ENCODE measurements around the gene LAMB1.

The LAMB1 gene

DNA sequence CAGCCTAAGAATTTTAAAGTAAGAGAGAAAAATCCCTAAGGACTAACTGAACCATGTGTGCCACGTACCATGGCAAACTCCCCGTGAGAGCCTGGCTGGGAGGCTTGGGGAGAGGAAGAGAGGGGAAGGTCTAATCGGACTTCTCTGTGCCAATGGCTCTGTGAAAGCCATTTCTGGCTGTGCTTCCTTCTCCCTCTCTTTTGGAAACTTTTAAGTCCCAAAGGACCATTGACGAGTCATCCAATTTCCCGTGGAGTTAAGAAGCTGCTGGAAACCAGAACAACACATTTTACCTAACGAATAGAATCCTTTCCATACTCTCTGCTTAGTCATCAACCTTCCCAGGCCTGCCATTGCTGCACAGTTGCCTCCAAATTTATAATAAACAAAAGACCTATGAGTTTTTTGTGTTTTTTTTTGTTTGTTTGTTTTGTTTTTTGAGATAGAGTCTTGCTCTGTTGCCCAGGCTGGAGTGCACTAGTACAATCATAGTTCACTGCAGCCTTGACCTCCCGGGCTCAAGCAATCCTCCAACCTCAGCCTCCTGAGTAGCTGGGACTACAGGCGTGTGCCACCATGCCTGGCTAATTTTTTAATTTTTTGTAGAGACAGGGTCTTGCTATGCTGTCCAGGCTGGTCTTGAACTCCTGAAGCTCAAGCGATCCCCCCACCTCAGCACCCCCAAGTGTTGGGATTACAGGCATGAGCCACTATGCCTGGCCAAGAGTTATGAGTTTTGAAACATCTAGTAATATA is 13.2 kb downstream of the LAMB1 start:
- Histone ChIP-seq H3K4me3 (peak overlapping the region; percentile 6), H3K27ac (peak overlapping the region in 1 of 2 donors; percentile 61)
- TF ChIP-seq, protein P1, sequence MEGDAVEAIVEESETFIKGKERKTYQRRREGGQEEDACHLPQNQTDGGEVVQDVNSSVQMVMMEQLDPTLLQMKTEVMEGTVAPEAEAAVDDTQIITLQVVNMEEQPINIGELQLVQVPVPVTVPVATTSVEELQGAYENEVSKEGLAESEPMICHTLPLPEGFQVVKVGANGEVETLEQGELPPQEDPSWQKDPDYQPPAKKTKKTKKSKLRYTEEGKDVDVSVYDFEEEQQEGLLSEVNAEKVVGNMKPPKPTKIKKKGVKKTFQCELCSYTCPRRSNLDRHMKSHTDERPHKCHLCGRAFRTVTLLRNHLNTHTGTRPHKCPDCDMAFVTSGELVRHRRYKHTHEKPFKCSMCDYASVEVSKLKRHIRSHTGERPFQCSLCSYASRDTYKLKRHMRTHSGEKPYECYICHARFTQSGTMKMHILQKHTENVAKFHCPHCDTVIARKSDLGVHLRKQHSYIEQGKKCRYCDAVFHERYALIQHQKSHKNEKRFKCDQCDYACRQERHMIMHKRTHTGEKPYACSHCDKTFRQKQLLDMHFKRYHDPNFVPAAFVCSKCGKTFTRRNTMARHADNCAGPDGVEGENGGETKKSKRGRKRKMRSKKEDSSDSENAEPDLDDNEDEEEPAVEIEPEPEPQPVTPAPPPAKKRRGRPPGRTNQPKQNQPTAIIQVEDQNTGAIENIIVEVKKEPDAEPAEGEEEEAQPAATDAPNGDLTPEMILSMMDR (IDR thresholded peaks at IDR 0.05): no peak
- no peak for DNase-seq (ENCODE audit: low spot score)

DNA sequence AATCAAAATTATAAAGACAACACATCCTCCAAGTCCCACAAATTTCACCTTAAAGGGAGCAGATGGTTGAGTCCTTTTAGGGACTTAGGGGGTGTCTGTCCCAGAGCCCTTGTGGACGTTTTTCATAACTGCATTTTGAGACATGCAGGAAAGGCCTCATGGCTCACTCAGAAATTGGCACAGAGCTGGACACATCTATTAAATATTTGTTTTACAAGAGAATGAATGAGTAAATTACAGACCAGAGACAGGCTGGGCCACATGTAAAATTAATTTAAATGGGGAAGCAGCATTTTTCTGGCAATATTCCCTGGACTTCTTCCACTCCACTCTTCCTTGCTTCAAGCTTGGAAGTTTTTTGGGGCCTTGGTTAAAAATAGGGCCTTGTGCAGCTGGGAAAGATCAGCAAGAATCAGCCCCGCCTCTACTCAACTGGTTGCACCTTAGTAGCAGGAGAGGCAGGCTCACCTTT is 20.0 kb downstream of the LAMB1 start:
- TF ChIP-seq, protein P1 (IDR thresholded peaks at IDR 0.05): no peak
- no peak for DNase-seq (ENCODE audit: low spot score)
- Histone ChIP-seq H3K4me3 (no peak overlapping the region), H3K27ac (no peak overlapping the region)

DNA sequence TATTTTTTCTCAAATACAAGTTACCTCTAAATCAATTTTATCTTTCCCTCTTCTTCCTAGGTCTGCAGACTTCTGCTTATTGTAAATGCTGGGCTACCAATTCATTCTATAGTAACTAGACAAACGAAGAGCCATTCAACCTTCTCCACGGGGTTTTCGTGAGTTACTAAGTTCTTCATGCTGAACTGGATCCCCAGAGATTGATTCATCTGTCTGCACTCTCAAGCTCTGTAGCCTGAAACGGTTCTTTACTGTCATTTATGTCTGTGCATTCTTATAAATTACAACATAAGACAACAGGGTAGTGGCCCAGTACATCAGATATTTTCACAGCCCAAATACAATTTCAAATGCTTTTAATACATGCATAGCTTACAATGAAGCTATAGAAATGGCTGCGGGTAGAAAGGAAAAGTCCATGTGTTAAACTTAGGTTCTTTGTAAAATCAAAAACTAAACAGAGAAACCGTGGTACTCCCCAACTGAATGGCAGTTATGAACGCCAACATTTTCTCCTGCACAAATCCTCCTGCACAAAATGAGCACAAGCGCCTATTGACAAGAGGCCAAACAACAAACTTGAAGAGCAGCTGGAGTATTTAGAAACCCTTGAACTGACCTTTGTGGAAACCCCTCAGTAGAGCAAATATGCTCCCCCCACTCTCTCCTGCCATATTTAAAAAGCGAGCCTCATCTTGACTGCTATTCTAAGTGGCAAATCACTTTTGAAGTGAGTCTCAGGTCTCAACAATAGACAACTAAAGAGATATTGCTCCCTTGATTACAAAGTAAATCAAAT is 20.7 kb downstream of the LAMB1 start:
- TF ChIP-seq, protein P1 (IDR thresholded peaks at IDR 0.05): no peak
- no peak for DNase-seq (ENCODE audit: low spot score)
- Histone ChIP-seq H3K27ac (no peak overlapping the region), H3K4me3 (no peak overlapping the region)

DNA sequence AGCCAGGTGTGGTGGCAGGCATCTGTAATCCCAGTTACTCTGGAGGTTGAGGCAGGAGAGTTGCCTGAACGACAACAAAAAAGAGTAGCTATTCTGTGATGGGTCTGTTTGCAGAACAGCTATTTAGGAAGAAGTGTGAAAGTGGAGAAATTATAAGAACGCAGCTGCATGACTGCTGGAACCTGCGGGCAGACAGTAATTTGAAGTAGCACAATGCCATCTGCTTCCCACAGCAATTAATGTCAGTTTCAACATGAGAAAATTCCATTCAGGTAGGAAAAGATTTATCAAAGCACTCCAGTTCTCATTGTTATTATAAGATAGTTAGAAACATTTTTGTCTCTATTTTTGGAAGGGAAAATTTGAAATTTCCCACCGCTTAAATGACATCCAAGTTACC is 21.5 kb downstream of the LAMB1 start:
- Histone ChIP-seq H3K27ac (no peak overlapping the region), H3K4me3 (no peak overlapping the region)
- DNase-seq (ENCODE audit: low spot score): no peak
- TF ChIP-seq, protein P1 (IDR thresholded peaks at IDR 0.05): no peak

DNA sequence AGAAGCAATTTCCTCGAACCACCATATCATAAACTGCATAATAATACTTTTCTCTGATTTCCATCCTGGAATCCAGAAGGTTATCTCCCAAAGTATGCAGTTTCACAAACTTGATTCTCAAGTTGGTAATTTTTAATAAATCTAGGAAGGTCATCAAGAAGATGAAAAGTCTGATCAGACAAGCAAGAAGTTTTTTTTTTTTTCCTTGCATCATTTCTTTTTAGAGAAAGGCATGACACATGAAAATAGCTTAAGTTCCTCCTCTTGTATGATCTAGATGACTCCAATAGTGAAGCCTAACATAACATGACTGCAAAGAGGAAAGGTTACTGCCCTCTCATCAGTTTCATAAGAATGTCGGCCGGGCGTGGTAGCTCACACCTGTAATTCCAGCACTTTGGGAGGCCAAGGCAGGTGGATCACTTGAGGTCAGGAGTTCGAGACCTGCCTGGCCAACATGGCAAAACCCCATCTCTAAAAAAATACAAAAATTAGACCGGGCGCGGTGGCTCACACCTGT is 22.2 kb downstream of the LAMB1 start:
- H3K4me3 ChIP-seq: no peak overlapping the region
- H3K27ac ChIP-seq: no peak overlapping the region
- DNase-seq (ENCODE audit: low spot score): no peak
- TF ChIP-seq, protein P1 (IDR thresholded peaks at IDR 0.05): no peak

DNA sequence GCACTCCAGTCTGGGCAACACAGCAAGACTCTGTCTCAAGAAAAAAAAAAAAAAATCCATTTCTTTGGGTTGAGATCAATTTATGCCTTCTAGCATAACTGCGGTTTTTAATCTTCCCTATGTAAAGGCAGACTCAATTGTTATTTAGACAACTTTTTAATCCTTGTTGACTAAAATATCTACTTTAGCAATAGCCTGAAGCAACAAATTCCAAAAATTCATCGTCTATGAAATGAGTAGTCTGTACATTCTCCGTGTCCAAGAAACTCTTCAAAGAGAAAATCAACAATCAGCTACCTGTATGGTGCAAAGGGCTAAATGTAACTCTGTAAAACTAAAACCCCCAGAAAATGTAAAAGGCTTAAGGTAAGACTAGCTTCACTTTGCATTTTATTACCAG is 22.8 kb downstream of the LAMB1 start:
- Histone ChIP-seq H3K4me3 (no peak overlapping the region), H3K27ac (no peak overlapping the region)
- DNase-seq (ENCODE audit: low spot score): no peak
- TF ChIP-seq, protein P1 (IDR thresholded peaks at IDR 0.05): no peak

All from coronary artery (tissue), 2 donors.